ENCODE measurements around the gene DUXB.

Gene DUXB

GRCh38 chr16:75648265-75649076 lies 52.8 kb downstream of the DUXB start:
- H3K27ac ChIP-seq = peak overlapping the region; percentile 91 to 99
- DNase-seq (ENCODE audit: low spot score) = peak; percentile 85
- H3K4me3 ChIP-seq = peak overlapping the region; percentile 97
- TF ChIP-seq, protein P1, sequence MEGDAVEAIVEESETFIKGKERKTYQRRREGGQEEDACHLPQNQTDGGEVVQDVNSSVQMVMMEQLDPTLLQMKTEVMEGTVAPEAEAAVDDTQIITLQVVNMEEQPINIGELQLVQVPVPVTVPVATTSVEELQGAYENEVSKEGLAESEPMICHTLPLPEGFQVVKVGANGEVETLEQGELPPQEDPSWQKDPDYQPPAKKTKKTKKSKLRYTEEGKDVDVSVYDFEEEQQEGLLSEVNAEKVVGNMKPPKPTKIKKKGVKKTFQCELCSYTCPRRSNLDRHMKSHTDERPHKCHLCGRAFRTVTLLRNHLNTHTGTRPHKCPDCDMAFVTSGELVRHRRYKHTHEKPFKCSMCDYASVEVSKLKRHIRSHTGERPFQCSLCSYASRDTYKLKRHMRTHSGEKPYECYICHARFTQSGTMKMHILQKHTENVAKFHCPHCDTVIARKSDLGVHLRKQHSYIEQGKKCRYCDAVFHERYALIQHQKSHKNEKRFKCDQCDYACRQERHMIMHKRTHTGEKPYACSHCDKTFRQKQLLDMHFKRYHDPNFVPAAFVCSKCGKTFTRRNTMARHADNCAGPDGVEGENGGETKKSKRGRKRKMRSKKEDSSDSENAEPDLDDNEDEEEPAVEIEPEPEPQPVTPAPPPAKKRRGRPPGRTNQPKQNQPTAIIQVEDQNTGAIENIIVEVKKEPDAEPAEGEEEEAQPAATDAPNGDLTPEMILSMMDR (IDR thresholded peaks at IDR 0.05) = no peak

DNA sequence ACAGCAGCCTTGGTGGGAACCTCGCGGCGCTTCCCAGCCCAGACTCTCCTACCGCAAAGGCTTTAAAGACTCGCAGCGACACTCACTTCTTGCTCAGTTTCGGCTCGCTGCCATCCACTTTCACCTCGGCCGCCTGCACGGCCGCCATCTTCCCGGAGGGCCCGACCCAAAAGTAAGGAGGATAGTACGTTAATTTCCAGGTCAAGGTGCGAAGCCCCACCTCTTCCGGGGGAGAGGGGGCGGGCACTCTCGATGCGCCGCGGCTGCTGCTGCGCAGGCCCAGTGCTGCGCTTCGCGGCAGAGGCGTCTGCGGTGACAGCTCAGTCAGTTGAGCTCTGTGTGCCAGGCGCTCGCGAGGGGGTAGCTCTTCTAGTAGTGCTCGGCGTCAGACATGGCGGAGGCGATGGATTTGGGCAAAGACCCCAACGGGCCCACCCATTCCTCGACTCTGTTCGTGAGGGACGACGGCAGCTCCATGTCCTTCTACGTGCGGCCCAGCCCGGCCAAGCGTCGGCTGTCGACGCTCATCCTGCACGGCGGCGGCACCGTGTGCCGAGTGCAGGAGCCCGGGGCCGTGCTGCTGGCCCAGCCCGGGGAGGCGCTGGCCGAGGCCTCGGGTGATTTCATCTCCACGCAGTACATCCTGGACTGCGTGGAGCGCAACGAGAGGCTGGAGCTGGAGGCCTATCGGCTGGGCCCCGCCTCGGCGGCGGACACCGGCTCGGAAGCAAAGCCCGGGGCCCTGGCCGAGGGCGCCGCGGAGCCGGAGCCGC lies 53.6 kb downstream of the DUXB start, which contains the start of the genes KARS1 and TERF2IP:
Gene KARS1, minus strand, starts transcription at position 174 of the 773 bp plus-strand sequence. Its CDS starts 26 bp downstream, at position 148.
Gene TERF2IP, plus strand, starts transcription at position 282 of the 773 bp plus-strand sequence. Its CDS starts 110 bp downstream, at position 392.
- peak; percentile 93 for DNase-seq (ENCODE audit: low spot score)
- Histone ChIP-seq H3K4me3 (peak within 1 kb of the TSS; percentile 97), H3K27ac (peak within 1 kb of the TSS; percentile 91 to 99)
- TF ChIP-seq, protein P1 (IDR thresholded peaks at IDR 0.05) = no peak

DNA sequence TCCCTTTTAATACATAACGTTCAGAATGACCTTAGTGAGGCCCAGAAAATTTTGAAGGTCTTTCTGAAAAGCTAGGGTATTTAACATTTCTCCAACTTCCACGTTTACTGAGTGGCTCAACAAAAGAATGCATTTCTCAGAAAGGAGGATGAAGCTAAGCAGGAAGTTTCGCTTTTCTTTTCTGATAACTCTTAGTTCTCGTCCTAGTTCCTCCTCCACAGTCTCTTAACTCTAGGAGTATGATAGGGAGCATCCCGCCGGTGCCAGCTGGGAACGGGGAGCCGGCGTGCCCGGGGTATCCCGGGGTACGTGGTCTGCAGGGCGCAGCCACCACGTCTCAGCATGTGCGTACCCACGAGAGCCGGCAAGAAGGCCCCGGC lies 54.2 kb downstream of the DUXB start:
- DNase-seq (ENCODE audit: low spot score) = no peak
- Histone ChIP-seq H3K4me3 (peak overlapping the region; percentile 97), H3K27ac (peak overlapping the region; percentile 91 to 99)
- TF ChIP-seq, protein P1 (IDR thresholded peaks at IDR 0.05) = no peak

GRCh38 chr16:75644240-75645012 lies 56.8 kb downstream of the DUXB start:
- no peak for DNase-seq (ENCODE audit: low spot score)
- H3K4me3 ChIP-seq = no peak overlapping the region
- TF ChIP-seq, protein P1 (IDR thresholded peaks at IDR 0.05) = no peak
- H3K27ac ChIP-seq = no peak overlapping the region
